ENCODE data around the gene C1orf56. TPM values are rescaled to one million over a fixed set of nuclear protein-coding genes. Genes with fewer than 3 reads are reported as not detected.
"Not testable (repeated sequence)": the region's sequence is repeated elsewhere in the genome, so short reads cannot be mapped to it uniquely, and the experiment has no call there.

C1orf56 gene
- total and polyA plus RNA-seq, 2 donors = 0.80 to 2.1 TPM

GRCh38 chr1:151065089-151065645, 17.6 kb downstream of the C1orf56 start:
- Histone ChIP-seq H3K27me3 (ENCODE audit: control insufficient read depth in 2 of 2, insufficient read depth in 1 of 2, low read length in 1 of 2) (no peaks in the 10 kb centered on the region), H3K36me3 (ENCODE audit: control insufficient read depth in 2 of 2, insufficient read depth in 2 of 2, low read length in 1 of 2) (peaks cover 9 to 28% of the 10 kb centered on the region in 2 donors), H3K4me1 (ENCODE audit: control insufficient read depth in 2 of 2, insufficient read depth in 2 of 2, low read length in 2 of 2) (peaks cover 0 to 17% of the 10 kb centered on the region in 2 donors), H3K4me3 (ENCODE audit: low read length in 2 of 2) (no peak overlapping the region), H3K27ac (ENCODE audit: low read depth in 1 of 2, low read length in 1 of 2) (no peak overlapping the region), H3K9me3 (ENCODE audit: control insufficient read depth in 2 of 2, insufficient read depth in 1 of 2, low read length in 1 of 2) (peaks cover 0 to 1% of the 10 kb centered on the region in 2 donors)
- no peak for DNase-seq (ENCODE audit: low read depth in 6 of 9, low spot score in 9 of 9)

- WGBS = 98% methylated on average over 4 of the region's 4 CpGs
- Histone ChIP-seq H3K27me3 (ENCODE audit: control insufficient read depth in 2 of 2, insufficient read depth in 1 of 2, low read length in 1 of 2) (no peaks in the 10 kb centered on the region), H3K9me3 (ENCODE audit: control insufficient read depth in 2 of 2, insufficient read depth in 1 of 2, low read length in 1 of 2) (peaks cover 0 to 3% of the 10 kb centered on the region in 2 donors), H3K27ac (ENCODE audit: low read depth in 1 of 2, low read length in 1 of 2) (peak overlapping the region in 1 of 2 donors; percentile 31), H3K4me1 (ENCODE audit: control insufficient read depth in 2 of 2, insufficient read depth in 2 of 2, low read length in 2 of 2) (peaks cover 4 to 19% of the 10 kb centered on the region in 2 donors), H3K36me3 (ENCODE audit: control insufficient read depth in 2 of 2, insufficient read depth in 2 of 2, low read length in 1 of 2) (peaks cover 9 to 28% of the 10 kb centered on the region in 2 donors), H3K4me3 (ENCODE audit: low read length in 2 of 2) (no peak overlapping the region)
- DNase-seq (ENCODE audit: low read depth in 6 of 9, low spot score in 9 of 9) = no peak
Measured at GRCh38 chr1:151067185-151067584, 19.6 kb downstream of the C1orf56 start.

DNA sequence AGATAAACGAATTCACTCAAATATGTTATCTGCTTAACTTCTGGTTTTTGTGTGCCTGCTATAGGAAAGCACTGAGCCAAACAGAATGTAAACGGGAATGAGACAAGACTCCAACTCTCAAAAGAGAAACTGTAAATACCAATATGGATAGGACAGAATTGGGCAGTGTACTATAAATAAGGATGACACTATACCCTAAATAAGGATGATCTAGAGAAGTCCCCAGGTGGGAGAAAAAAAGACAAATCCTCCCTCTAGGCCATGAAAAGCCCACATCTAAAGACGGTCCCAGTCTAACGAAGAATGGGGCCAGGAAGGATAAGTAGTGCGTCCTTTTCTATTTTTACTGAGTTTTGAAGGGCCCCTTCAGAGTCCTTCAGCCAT, 21.5 kb downstream of the C1orf56 start:
- peaks cover 4 to 19% of the 10 kb centered on the region in 2 donors for H3K4me1 ChIP-seq (ENCODE audit: control insufficient read depth in 2 of 2, insufficient read depth in 2 of 2, low read length in 2 of 2)
- H3K9me3 ChIP-seq (ENCODE audit: control insufficient read depth in 2 of 2, insufficient read depth in 1 of 2, low read length in 1 of 2) = peaks cover 0 to 3% of the 10 kb centered on the region in 2 donors
- no peak for DNase-seq (ENCODE audit: low read depth in 6 of 9, low spot score in 9 of 9)
- no peak overlapping the region for H3K4me3 ChIP-seq (ENCODE audit: low read length in 2 of 2)
- 94% methylated on average over 5 of the region's 5 CpGs for WGBS
- no peak overlapping the region for H3K27ac ChIP-seq (ENCODE audit: low read depth in 1 of 2, low read length in 1 of 2)
- H3K36me3 ChIP-seq (ENCODE audit: control insufficient read depth in 2 of 2, insufficient read depth in 2 of 2, low read length in 1 of 2) = peaks cover 9 to 30% of the 10 kb centered on the region in 2 donors
- H3K27me3 ChIP-seq (ENCODE audit: control insufficient read depth in 2 of 2, insufficient read depth in 1 of 2, low read length in 1 of 2) = no peaks in the 10 kb centered on the region

- Histone ChIP-seq H3K36me3 (ENCODE audit: control insufficient read depth in 2 of 2, insufficient read depth in 2 of 2, low read length in 1 of 2) (peaks cover 13 to 27% of the 10 kb centered on the region in 2 donors), H3K27me3 (ENCODE audit: control insufficient read depth in 2 of 2, insufficient read depth in 1 of 2, low read length in 1 of 2) (no peaks in the 10 kb centered on the region), H3K4me1 (ENCODE audit: control insufficient read depth in 2 of 2, insufficient read depth in 2 of 2, low read length in 2 of 2) (peaks cover 4 to 19% of the 10 kb centered on the region in 2 donors), H3K27ac (ENCODE audit: low read depth in 1 of 2, low read length in 1 of 2) (peak within 1 kb of the TSS; percentile 98 to 99), H3K9me3 (ENCODE audit: control insufficient read depth in 2 of 2, insufficient read depth in 1 of 2, low read length in 1 of 2) (peaks cover 0 to 3% of the 10 kb centered on the region in 2 donors), H3K4me3 (ENCODE audit: low read length in 2 of 2) (peak within 1 kb of the TSS; percentile 89 to 98)
- peak; percentile 83 to 96 (median 88) for DNase-seq (ENCODE audit: low read depth in 6 of 9, low spot score in 9 of 9)
- under 1% methylated on average over 50 of the region's 50 CpGs for WGBS
Measured at GRCh38 chr1:151070474-151071276, 23.1 kb downstream of the C1orf56 start, which contains the start of gene GABPB2. TSS of gene GABPB2 (plus strand) at chr1:151070761. CDS start at chr1:151088190, 17,429 bp downstream.

DNA sequence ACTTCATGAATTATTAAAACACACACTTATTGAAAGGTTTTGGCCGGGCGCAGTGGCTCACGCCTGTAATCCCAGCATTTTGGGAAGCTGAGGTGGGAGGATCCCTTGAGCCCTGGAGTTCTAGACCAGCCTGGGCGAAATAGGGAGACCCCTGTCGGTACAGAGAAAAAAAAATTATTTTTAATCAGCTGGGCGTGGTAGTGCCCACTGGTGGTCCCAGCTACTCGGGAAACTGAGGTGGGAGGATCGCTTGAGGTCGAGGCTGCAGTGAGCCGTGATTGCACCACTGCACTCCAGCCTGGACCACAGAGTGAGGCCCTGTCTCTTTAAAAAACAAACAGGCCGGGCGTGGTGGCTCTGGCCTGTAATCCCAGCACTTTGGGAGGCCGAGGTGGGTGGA, 24.7 kb downstream of the C1orf56 start:
- no peak overlapping the region for H3K4me3 ChIP-seq (ENCODE audit: low read length in 2 of 2)
- 95% methylated on average over 13 of the region's 13 CpGs for WGBS
- H3K27me3 ChIP-seq (ENCODE audit: control insufficient read depth in 2 of 2, insufficient read depth in 1 of 2, low read length in 1 of 2) = no peaks in the 10 kb centered on the region
- H3K27ac ChIP-seq (ENCODE audit: low read depth in 1 of 2, low read length in 1 of 2) = no peak overlapping the region
- H3K36me3 ChIP-seq (ENCODE audit: control insufficient read depth in 2 of 2, insufficient read depth in 2 of 2, low read length in 1 of 2) = peaks cover 9 to 18% of the 10 kb centered on the region in 2 donors
- DNase-seq (ENCODE audit: low read depth in 6 of 9, low spot score in 9 of 9) = no peak
- H3K9me3 ChIP-seq (ENCODE audit: control insufficient read depth in 2 of 2, insufficient read depth in 1 of 2, low read length in 1 of 2) = peaks cover 0 to 3% of the 10 kb centered on the region in 2 donors
- H3K4me1 ChIP-seq (ENCODE audit: control insufficient read depth in 2 of 2, insufficient read depth in 2 of 2, low read length in 2 of 2) = peaks cover 4 to 19% of the 10 kb centered on the region in 2 donors

DNA sequence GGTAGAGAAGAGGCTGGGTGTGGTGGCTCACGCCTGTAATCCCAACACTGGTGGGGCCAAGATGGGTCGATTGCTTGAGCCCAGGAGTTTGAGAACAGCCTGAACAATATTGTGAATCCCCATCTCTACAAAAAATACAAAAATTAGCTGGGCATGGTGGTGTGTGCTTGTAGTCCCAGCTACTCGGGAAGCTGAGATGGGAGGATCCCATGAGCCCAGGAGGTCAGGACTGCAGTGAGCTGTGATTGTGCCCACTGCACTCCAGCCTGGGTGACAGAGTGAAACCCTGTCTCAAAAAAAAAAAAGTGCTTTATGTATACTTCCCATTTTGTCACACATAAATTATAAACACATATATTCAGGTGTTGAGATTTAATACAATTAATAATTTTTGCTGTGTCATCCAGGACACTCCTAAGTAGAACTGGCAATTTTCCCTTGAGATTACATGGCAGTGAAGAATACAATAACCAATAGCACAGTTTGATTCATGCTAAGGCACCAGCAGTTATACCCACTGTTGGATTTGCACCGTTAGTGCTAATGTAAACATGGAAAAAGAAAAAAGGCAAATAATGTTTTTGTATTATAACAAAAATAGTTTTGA, 38.5 kb downstream of the C1orf56 start:
- DNase-seq (ENCODE audit: low read depth in 6 of 9, low spot score in 9 of 9) = no peak
- 96% methylated on average over 4 of the region's 4 CpGs for WGBS
- Histone ChIP-seq H3K4me1 (ENCODE audit: control insufficient read depth in 2 of 2, insufficient read depth in 2 of 2, low read length in 2 of 2) (no peaks in the 10 kb centered on the region), H3K36me3 (ENCODE audit: control insufficient read depth in 2 of 2, insufficient read depth in 2 of 2, low read length in 1 of 2) (peaks cover 6 to 9% of the 10 kb centered on the region in 2 donors), H3K27me3 (ENCODE audit: control insufficient read depth in 2 of 2, insufficient read depth in 1 of 2, low read length in 1 of 2) (no peaks in the 10 kb centered on the region), H3K4me3 (ENCODE audit: low read length in 2 of 2) (no peak overlapping the region), H3K9me3 (ENCODE audit: control insufficient read depth in 2 of 2, insufficient read depth in 1 of 2, low read length in 1 of 2) (no peaks in the 10 kb centered on the region), H3K27ac (ENCODE audit: low read depth in 1 of 2, low read length in 1 of 2) (no peak overlapping the region)

GRCh38 chr1:151097426-151097825, 49.9 kb downstream of the C1orf56 start:
- not testable (repeated sequence) for H3K4me1 ChIP-seq (ENCODE audit: control insufficient read depth in 2 of 2, insufficient read depth in 2 of 2, low read length in 2 of 2); H3K27me3 ChIP-seq (ENCODE audit: control insufficient read depth in 2 of 2, insufficient read depth in 1 of 2, low read length in 1 of 2); DNase-seq (ENCODE audit: low read depth in 6 of 9, low spot score in 9 of 9); H3K27ac ChIP-seq (ENCODE audit: low read depth in 1 of 2, low read length in 1 of 2); H3K4me3 ChIP-seq (ENCODE audit: low read length in 2 of 2); H3K9me3 ChIP-seq (ENCODE audit: control insufficient read depth in 2 of 2, insufficient read depth in 1 of 2, low read length in 1 of 2)
- peaks cover 11 to 16% of the 10 kb centered on the region in 2 donors for H3K36me3 ChIP-seq (ENCODE audit: control insufficient read depth in 2 of 2, insufficient read depth in 2 of 2, low read length in 1 of 2)
- 97% methylated on average over 6 of the region's 6 CpGs for WGBS

DNA sequence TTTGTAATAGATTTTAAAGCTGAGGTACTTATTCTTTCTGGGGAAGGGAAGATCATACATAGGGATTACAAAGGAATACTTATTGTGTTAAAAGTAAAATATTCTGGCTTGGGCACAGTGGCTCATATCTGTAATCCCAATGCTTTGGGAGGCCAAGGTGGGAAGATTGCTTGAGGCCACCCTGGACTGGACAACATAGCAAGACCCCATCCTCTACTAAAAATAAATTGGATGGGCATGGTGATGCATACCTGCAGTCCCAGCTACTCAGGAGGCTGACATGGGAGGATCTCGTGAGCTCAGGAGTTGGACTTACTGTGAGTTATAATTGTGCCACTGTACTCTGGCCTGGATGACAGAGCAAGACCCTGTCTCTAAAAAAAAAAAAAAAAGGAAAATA, 50.6 kb downstream of the C1orf56 start:
- 96% methylated on average over 1 of the region's 1 CpG for WGBS
- H3K27ac ChIP-seq (ENCODE audit: low read depth in 1 of 2, low read length in 1 of 2) = no peak overlapping the region
- no peak overlapping the region for H3K4me3 ChIP-seq (ENCODE audit: low read length in 2 of 2)
- H3K36me3 ChIP-seq (ENCODE audit: control insufficient read depth in 2 of 2, insufficient read depth in 2 of 2, low read length in 1 of 2) = peaks cover 11 to 16% of the 10 kb centered on the region in 2 donors
- no peaks in the 10 kb centered on the region for H3K9me3 ChIP-seq (ENCODE audit: control insufficient read depth in 2 of 2, insufficient read depth in 1 of 2, low read length in 1 of 2)
- no peak for DNase-seq (ENCODE audit: low read depth in 6 of 9, low spot score in 9 of 9)
- H3K4me1 ChIP-seq (ENCODE audit: control insufficient read depth in 2 of 2, insufficient read depth in 2 of 2, low read length in 2 of 2) = no peaks in the 10 kb centered on the region
- no peaks in the 10 kb centered on the region for H3K27me3 ChIP-seq (ENCODE audit: control insufficient read depth in 2 of 2, insufficient read depth in 1 of 2, low read length in 1 of 2)

Data from thymus (tissue), 11 donors.